AG04450 (cell line): ENCODE results near the gene PDCD4. TPM values are rescaled to one million over a fixed set of nuclear protein-coding genes. Genes with fewer than 3 reads are reported as not detected.

ENCODE experiments used
- CTCF ChIA-PET: fragments of 300-600, 350-600 bp; formaldehyde crosslinking; extraction: SDS; loops from one replicate; lab custom pipeline; 2022; ENCODE audit warnings: antibody characterized with exemption, inconsistent platforms; lab: Charles Lee
- POLR2A ChIA-PET: fragments of 350-600 bp; formaldehyde crosslinking; extraction: SDS; loops from one replicate; lab custom pipeline; 2021; ENCODE audit warnings: antibody characterized with exemption, inconsistent platforms; lab: Yijun Ruan, JAX
- DNase-seq: peaks from one replicate; pipeline ENCODE4 v3.0.0-alpha.2; 2011; ENCODE audit warnings: low read depth, low spot score
- H3K27ac ChIP-seq: one replicate; pipeline ENCODE4 v1.5.1; 2012; ENCODE audit warnings: low read depth, low read length, control low read depth
- H3K27me3 ChIP-seq: one replicate; pipeline ENCODE4 v1.6.0; 2012; ENCODE audit warnings: low read length; ENCODE audit not compliant: control insufficient read depth, insufficient read depth
- H3K4me3 ChIP-seq: 2 replicates; pipeline ENCODE4 v1.5.1; 2011; ENCODE audit warnings: mild to moderate bottlenecking, low read depth, low read length, control low read depth
- H3K9me3 ChIP-seq: 2 replicates; pipeline ENCODE4 v1.5.1; 2012; ENCODE audit warnings: low read length; ENCODE audit not compliant: control insufficient read depth, insufficient read depth
- CTCF ChIP-seq: IDR thresholded peaks from 2 replicates; pipeline ENCODE4 v1.5.1; 2011; ENCODE audit warnings: low read depth, low read length, control low read depth, inconsistent platforms
- polyA plus RNA-seq: library from polyadenylated mRNA; depleted of rRNA; stranded (reverse); fragments of >200 nt; gene quantifications from 2 replicates; pipeline ENCODE4 v1.2.3, GENCODE V29; 2011

Gene PDCD4
- polyA plus RNA-seq, 1 experiment: 95.4 TPM

- TF ChIP-seq CTCF: no peak
- Histone ChIP-seq H3K9me3 (no peaks in the 10 kb centered on the region; the same call in 1 of the 2 replicates), H3K27ac (no peak overlapping the region), H3K4me3 (peak overlapping the region; percentile 71), H3K27me3 (peaks cover 2% of the 10 kb centered on the region)
- DNase-seq: no peak
- ChIA-PET POLR2A (interaction anchor here (0.7 to 1.5 kb wide), 4 partner anchors 14 to 46 kb away, joined by 3 to 4 read pairs (median 3); partner anchors contain the start of genes BBIP1 and SHOC2), CTCF (interaction anchor here (0.7 to 1.7 kb wide), 7 partner anchors 13 to 265 kb away, joined by 3 to 5 read pairs (median 3); no protein-coding TSS in a partner anchor)
Observed at GRCh38 chr10:110872984-110873923, 1.5 kb downstream of the PDCD4 start.

- Histone ChIP-seq H3K4me3 (peak overlapping the region; percentile 71), H3K27me3 (peaks cover 2% of the 10 kb centered on the region), H3K9me3 (no peaks in the 10 kb centered on the region; the same call in 1 of the 2 replicates), H3K27ac (no peak overlapping the region)
- DNase-seq: no peak
- ChIA-PET CTCF (interaction anchor here (1.2 to 1.7 kb wide), 2 partner anchors 19 to 265 kb away, joined by 3 to 5 read pairs; no protein-coding TSS in a partner anchor), POLR2A (no interaction called here)
- no peak for TF ChIP-seq CTCF
Observed at GRCh38 chr10:110873951-110874350, 2.2 kb downstream of the PDCD4 start.

- Histone ChIP-seq H3K27me3 (no peaks in the 10 kb centered on the region), H3K4me3 (no peak overlapping the region), H3K27ac (no peak overlapping the region), H3K9me3 (no peaks in the 10 kb centered on the region; the same call in 1 of the 2 replicates)
- ChIA-PET CTCF (interaction anchor here (1.2 to 1.5 kb wide), 2 partner anchors 18 to 265 kb away, joined by 4 read pairs; no protein-coding TSS in a partner anchor), POLR2A (interaction anchor here (0.7 kb wide), 1 partner anchor 130 kb away, joined by 3 read pairs; no protein-coding TSS in a partner anchor)
- no peak for TF ChIP-seq CTCF
- no peak for DNase-seq
Observed at GRCh38 chr10:110876000-110876399, 4.3 kb downstream of the PDCD4 start.

- no peak overlapping the region for H3K27ac ChIP-seq
- no peaks in the 10 kb centered on the region for H3K27me3 ChIP-seq
- no peak overlapping the region for H3K4me3 ChIP-seq
- CTCF ChIA-PET: interaction anchor here (1.4 kb wide), 1 partner anchor 204 kb away, joined by 8 read pairs; no protein-coding TSS in a partner anchor
- no peak for TF ChIP-seq CTCF
- POLR2A ChIA-PET: no interaction called here
- no peak for DNase-seq
- H3K9me3 ChIP-seq: no peaks in the 10 kb centered on the region; the same call in 1 of the 2 replicates
Observed at GRCh38 chr10:110876788-110877187, 5.1 kb downstream of the PDCD4 start.

- Histone ChIP-seq H3K27ac (no peak overlapping the region), H3K4me3 (no peak overlapping the region), H3K9me3 (no peaks in the 10 kb centered on the region), H3K27me3 (no peaks in the 10 kb centered on the region)
- no peak for DNase-seq
- CTCF ChIA-PET: interaction anchor here (0.9 to 1.5 kb wide), 3 partner anchors 14 to 269 kb away, joined by 4 to 5 read pairs (median 5); no protein-coding TSS in a partner anchor
- no peak for TF ChIP-seq CTCF
- POLR2A ChIA-PET: no interaction called here
Observed at GRCh38 chr10:110880012-110880411, 8.3 kb downstream of the PDCD4 start.
